Right lobe of liver (tissue), 6 donors: ENCODE measurements around the gene BRD1. TPM values are rescaled to one million over a fixed set of nuclear protein-coding genes. Genes with fewer than 3 reads are reported as not detected.

Experiments
- ATAC-seq, 4 donors: fragments of 200-7000 bp; cut with Tn5 transposase; one replicate each; pipeline ENCODE4 v1.9.1; 2020; ENCODE audit warnings: mild to moderate bottlenecking in 4 of 4, moderate library complexity in 4 of 4
- DNase-seq, 3 donors: peaks; one replicate each; pipeline ENCODE4 v3.0.0-alpha.2; 2020
- H3K27ac ChIP-seq, 3 donors: fragments of 200-600 bp; one replicate each; pipeline ENCODE4 v1.8.0; 2022
- H3K27me3 ChIP-seq, 2 donors: fragments of 200-600 bp; one replicate each; pipeline ENCODE4 v1.8.0; 2022
- H3K36me3 ChIP-seq, 4 donors: fragments of 200-600 bp; sonication (generic) in 1 of 4; one replicate each; pipeline versions ENCODE4 v1.5.1 to v1.8.0; 2017 to 2022; ENCODE audit warnings: control low read depth in 1 of 4
- H3K4me1 ChIP-seq, 4 donors: fragments of 200-600 bp; sonication (generic) in 1 of 4; one replicate each; pipeline versions ENCODE4 v1.5.1 to v1.8.0; 2017 to 2022; ENCODE audit warnings: control low read depth in 1 of 4
- H3K4me3 ChIP-seq, 3 donors: fragments of 200-600 bp; one replicate each; pipeline ENCODE4 v1.8.0; 2022
- H3K9me3 ChIP-seq, 4 donors: fragments of 200-600 bp; sonication (generic) in 1 of 4; one replicate each; pipeline versions ENCODE4 v1.5.1 to v1.8.0; 2017 to 2022; ENCODE audit warnings: control low read depth in 1 of 4
- POLR2A ChIP-seq: fragments of 450-650 bp; IDR thresholded peaks from one replicate; pipeline ENCODE4 v1.6.1; 2017; ENCODE audit warnings: antibody characterized with exemption, mild to moderate bottlenecking
- WGBS: methylation state at CpG from one replicate; pipeline ENCODE4 v1.1.6; 2018; ENCODE audit warnings: low coverage, low lambda C conversion rate; ENCODE audit not compliant: insufficient coverage; ENCODE audit errors: missing lambda C conversion rate; 5-methylcytosine and 5-hydroxymethylcytosine counted together
- intact Hi-C, 2 donors: fragments of 100-400 bp; cut with DNase I; formaldehyde crosslinking; loops; one replicate each; pipeline versions ENCODE4 v1.11.2 to v1.14.1; 2022
- total RNA-seq, 6 experiments: library from RNA; depleted of rRNA in 2 of 6; stranded (reverse); fragments of >200 nt in 2 of 6; fragmentation: NEBNext Ultra II Directional in 3 of 6; extraction: Animal tissue kit (Norgen Biotek cat#: 25700) in 3 of 6; gene quantifications; one replicate each; pipeline versions ENCODE4 v1.1.0 to v1.2.4, GENCODE V29; 2016 to 2023
- TF ChIP-seq, protein P1 (sequence below), 4 donors: fragments of 200-600 bp in 3 of 4; fragments of 450-650 bp in 1 of 4; IDR thresholded peaks; one replicate each; pipeline versions ENCODE4 v1.5.1 to v1.8.0; 2016 to 2022; ENCODE audit warnings: antibody characterized with exemption in 4 of 4, mild to moderate bottlenecking in 2 of 4
- donor health status: DM: no; HTN: yes; CAD: no.
- donor health status: DM: no; HTN: no; CAD: no.
- donor health status: DM: no; HTN: no; CAD: no.
- donor health status: DM: no; HTN: yes; CAD: no.
- donor health status: DM: no; HTN: yes; CAD: no.

BRD1 gene
- total RNA-seq, 6 experiments from 2014 or later, result 9.3 to 17.8 (median 11.6) TPM

DNA sequence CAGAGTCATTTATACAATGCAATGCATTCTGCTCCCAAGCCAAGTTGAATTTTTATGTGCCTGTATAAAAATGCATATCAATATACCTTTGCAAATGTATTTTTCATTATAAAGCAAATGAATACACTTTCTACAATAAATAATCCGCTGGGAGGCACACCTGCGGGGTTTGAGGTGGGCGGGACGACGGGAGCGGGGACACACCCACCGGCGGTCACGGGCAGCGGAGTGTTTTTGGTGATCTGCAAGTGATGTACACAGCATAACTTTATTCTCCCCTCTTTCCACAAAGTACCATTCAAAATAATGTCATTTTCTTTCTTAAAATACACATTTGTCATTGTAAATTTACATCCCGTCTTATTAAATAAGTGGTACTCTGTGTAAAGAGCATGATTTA is 54.1 kb downstream of the BRD1 start:
- no peaks in the 10 kb centered on the region for H3K9me3 ChIP-seq
- no peak overlapping the region for H3K4me3 ChIP-seq
- H3K27ac ChIP-seq, result no peak overlapping the region
- 93% methylated on average over 11 of the region's 11 CpGs for WGBS
- intact Hi-C loops, result no loop called here
- ATAC-seq (no peak), DNase-seq (no peak)
- TF ChIP-seq POLR2A, result no peak
- TF ChIP-seq, protein P1, sequence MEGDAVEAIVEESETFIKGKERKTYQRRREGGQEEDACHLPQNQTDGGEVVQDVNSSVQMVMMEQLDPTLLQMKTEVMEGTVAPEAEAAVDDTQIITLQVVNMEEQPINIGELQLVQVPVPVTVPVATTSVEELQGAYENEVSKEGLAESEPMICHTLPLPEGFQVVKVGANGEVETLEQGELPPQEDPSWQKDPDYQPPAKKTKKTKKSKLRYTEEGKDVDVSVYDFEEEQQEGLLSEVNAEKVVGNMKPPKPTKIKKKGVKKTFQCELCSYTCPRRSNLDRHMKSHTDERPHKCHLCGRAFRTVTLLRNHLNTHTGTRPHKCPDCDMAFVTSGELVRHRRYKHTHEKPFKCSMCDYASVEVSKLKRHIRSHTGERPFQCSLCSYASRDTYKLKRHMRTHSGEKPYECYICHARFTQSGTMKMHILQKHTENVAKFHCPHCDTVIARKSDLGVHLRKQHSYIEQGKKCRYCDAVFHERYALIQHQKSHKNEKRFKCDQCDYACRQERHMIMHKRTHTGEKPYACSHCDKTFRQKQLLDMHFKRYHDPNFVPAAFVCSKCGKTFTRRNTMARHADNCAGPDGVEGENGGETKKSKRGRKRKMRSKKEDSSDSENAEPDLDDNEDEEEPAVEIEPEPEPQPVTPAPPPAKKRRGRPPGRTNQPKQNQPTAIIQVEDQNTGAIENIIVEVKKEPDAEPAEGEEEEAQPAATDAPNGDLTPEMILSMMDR (IDR thresholded peaks at IDR 0.05), result no peak
- peaks cover 0 to 55% (median 29%) of the 10 kb centered on the region in 4 donors for H3K36me3 ChIP-seq
- no peaks in the 10 kb centered on the region for H3K27me3 ChIP-seq
- no peaks in the 10 kb centered on the region for H3K4me1 ChIP-seq

DNA sequence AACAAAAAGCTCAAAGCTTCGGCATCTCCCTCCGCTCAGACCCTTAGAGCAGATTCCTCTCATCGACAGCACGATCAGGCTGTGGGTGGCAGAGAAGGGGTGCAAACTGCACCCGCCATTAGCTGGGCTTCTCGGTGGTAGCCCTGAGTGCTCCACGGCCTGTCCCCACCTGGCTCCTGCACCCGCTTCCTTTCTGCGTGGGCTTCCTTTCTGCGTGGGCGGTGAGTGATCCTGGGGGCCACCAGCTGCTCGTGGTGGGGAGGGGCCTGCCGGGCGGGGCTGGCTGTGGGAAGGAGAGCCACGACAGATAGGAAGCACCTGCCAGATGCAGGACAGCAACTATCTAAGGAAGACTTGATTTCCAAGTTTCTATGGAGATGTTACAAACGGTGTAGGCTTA is 55.0 kb downstream of the BRD1 start:
- no peak for ATAC-seq
- Histone ChIP-seq H3K27ac (no peak overlapping the region), H3K4me3 (no peak overlapping the region), H3K4me1 (no peaks in the 10 kb centered on the region), H3K9me3 (no peaks in the 10 kb centered on the region), H3K27me3 (no peaks in the 10 kb centered on the region), H3K36me3 (peaks cover 0 to 50% (median 29%) of the 10 kb centered on the region in 4 donors)
- peak in 1 of 3 donors; percentile 34 for DNase-seq
- TF ChIP-seq, protein P1 (IDR thresholded peaks at IDR 0.05), result no peak
- no peak for TF ChIP-seq POLR2A
- intact Hi-C loops, result no loop called here
- WGBS, result 67% methylated on average over 7 of the region's 16 CpGs

DNA sequence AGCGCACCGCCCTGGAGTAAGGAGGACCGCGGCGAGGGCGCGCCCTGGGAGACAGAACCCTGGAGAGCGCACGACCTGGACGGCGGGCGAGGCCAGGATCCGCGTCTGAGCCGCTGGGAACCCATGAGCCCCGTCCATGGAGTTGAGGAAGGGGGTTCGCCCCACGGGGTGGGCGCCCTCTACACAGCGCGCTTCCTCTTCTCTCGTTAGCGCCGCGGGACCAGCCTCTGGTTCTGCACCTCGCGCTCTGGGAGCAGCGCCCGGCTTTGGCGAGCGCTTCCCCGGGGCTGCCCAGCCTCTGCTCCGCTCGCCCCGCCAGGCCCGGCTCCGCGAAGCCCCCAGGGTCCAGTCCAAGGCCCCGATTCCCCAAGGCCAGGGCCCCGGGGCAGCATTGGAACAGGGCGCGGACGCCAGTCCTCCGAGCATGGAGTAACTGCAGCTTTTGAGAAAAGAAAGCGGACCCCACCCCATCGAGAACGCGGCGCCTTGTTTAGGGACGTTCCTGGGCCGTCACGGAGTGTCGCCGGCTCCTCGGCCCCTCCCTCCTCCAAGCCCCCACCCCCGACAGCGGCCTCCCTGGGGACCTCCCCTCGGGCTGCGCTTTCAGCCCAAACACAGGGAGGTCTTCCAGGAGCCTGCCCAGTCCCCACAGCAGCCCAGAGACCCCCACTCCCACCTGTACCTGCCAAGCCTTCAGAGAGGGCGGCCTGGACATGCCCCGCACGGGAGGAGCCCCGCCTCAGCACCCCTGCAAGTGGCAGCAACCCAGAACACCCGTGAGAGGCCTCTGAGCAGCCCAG is 56.2 kb downstream of the BRD1 start:
- Histone ChIP-seq H3K27ac (no peak overlapping the region), H3K9me3 (peaks cover 0 to 3% (median 0%) of the 10 kb centered on the region in 4 donors), H3K36me3 (peaks cover 0 to 38% (median 23%) of the 10 kb centered on the region in 4 donors), H3K4me1 (no peaks in the 10 kb centered on the region), H3K27me3 (no peaks in the 10 kb centered on the region), H3K4me3 (no peak overlapping the region)
- DNase-seq (peak in 2 of 3 donors; percentile 18 to 49), ATAC-seq (no peak)
- intact Hi-C loops, result no loop called here
- 66% methylated on average over 10 of the region's 64 CpGs for WGBS
- TF ChIP-seq POLR2A, result no peak
- TF ChIP-seq, protein P1 (IDR thresholded peaks at IDR 0.05), result no peak

DNA sequence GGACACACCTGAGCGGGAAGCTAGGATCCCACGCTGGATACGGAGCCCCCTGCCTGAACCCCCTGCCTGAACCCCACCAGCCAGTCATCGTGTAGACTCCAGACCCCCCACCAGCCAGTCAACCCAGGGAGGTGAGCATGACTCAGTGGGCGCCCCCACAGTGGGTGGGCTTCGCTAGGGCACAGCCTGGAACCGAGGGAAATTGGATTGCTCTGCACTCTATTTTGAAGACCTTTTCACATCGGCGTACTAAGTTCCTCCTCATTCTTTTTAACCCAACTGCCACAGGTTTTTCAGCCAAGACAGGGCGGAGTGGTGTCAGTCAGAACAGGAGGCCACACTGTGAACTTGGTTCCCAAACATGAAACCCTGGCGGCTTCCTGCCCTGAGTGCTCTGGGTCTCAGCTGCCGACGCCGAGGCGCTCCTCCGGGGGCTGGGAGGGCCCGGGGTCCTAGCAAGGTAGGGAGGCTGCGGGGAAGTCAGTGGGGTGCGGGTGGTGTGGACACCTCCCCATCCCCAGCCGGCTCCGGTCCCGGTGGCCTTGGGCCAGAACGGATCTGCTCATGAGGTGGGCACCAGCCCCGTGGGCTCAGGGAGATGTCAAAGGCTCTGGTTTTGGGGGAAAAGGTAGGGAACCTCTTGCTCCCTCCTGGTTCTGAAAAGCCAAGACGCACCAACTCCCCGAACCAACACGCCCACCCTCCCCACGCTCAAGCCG is 57.0 kb downstream of the BRD1 start:
- peaks cover 0 to 3% (median 0%) of the 10 kb centered on the region in 4 donors for H3K9me3 ChIP-seq
- no peaks in the 10 kb centered on the region for H3K4me1 ChIP-seq
- 74% methylated on average over 11 of the region's 29 CpGs for WGBS
- TF ChIP-seq POLR2A, result no peak
- TF ChIP-seq, protein P1 (IDR thresholded peaks at IDR 0.05), result no peak
- intact Hi-C loops, result no loop called here
- H3K36me3 ChIP-seq, result peaks cover 0 to 31% (median 21%) of the 10 kb centered on the region in 4 donors
- ATAC-seq, result peak in 2 of 4 donors; percentile 3 to 9
- no peak overlapping the region for H3K27ac ChIP-seq
- DNase-seq, result peak in 2 of 3 donors; percentile 17 to 47
- H3K4me3 ChIP-seq, result no peak overlapping the region
- no peaks in the 10 kb centered on the region for H3K27me3 ChIP-seq
